ENCODE measurements around the gene CYP19A1.

- TF ChIP-seq CTCF (conservative IDR thresholded peaks at IDR 0.05): no peak
- TF ChIP-seq EZH2 (IDR thresholded peaks at IDR 0.05; ENCODE audit: low read depth): no peak
Observed at GRCh38 chr15:51355096-51355495, 16.7 kb upstream of the CYP19A1 start.

All from PC-9 (cell line).